Measurements from ENCODE around the gene AKAP13. TPM values are rescaled to one million over a fixed set of nuclear protein-coding genes. Genes with fewer than 3 reads are reported as not detected.

The AKAP13 gene
- polyA plus RNA-seq, 4 donors = 39.4 to 71.6 (median 58.5) TPM

DNA sequence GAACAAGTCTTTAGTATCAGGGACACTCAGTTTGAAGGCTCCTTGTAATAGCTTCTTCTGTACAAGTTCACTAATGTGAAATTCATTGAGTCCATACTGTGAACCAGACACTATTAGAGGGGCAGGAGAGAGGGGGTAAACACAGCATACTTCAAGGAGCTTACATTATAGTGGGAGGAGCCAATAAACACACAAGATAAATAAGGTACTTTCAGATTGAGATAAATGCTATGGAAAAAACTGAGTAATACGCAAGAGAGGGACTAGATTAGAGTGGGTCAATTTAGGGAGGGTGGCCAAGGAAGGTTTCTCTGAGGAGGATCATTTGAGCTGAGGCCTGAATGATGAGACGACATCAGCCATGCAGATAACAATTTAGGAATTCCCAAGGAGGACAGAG, 3.1 kb upstream of the AKAP13 start:
- 80 to 91% (median 83%) methylated on average over 2 of the region's 2 CpGs for WGBS, 3 donors
- no peak for FAIRE-seq
- Histone ChIP-seq H3K9me3 (ENCODE audit: control insufficient read depth in 2 of 2, insufficient read depth in 1 of 2, low read depth in 1 of 2, low read length in 1 of 2) (no peaks in the 10 kb centered on the region), H3K36me3 (ENCODE audit: control insufficient read depth in 3 of 3, insufficient read depth in 2 of 3, low read depth in 1 of 3, low read length in 3 of 3) (no peaks in the 10 kb centered on the region), H3K27me3 (ENCODE audit: control insufficient read depth in 3 of 3, insufficient read depth in 3 of 3, low read length in 3 of 3) (no peaks in the 10 kb centered on the region), H3K4me1 (ENCODE audit: control insufficient read depth in 3 of 3, insufficient read depth in 2 of 3, low read depth in 1 of 3, low read length in 2 of 3) (peaks cover 0 to 8% (median 2%) of the 10 kb centered on the region in 3 donors), H3K27ac (ENCODE audit: low read depth in 1 of 3, low read length in 2 of 3) (no peak overlapping the region), H3K4me3 (ENCODE audit: low read depth in 1 of 3, low read length in 3 of 3) (no peak overlapping the region)
- DNase-seq = no peak

DNA sequence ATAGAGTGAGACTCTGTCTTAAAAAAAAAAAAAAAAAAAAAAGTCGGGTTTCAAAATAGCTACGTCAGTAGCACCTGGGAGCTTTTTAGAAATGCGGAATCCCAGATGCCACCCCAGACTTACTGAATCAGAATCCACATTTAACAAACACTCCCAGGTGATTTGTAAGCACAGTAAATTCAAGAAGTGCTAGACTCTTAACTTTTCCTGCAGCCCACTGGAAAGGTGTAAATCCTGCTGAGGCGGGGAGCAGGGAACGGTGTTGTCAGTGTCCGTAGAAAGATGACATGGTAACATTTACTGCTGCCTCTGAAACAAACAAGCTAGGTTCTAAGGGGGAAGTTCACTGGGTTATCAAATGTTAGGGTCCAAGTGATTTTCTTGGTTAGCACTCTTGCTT, 2.4 kb upstream of the AKAP13 start:
- no peak for FAIRE-seq
- Histone ChIP-seq H3K9me3 (ENCODE audit: control insufficient read depth in 2 of 2, insufficient read depth in 1 of 2, low read depth in 1 of 2, low read length in 1 of 2) (no peaks in the 10 kb centered on the region), H3K36me3 (ENCODE audit: control insufficient read depth in 3 of 3, insufficient read depth in 2 of 3, low read depth in 1 of 3, low read length in 3 of 3) (no peaks in the 10 kb centered on the region), H3K4me1 (ENCODE audit: control insufficient read depth in 3 of 3, insufficient read depth in 2 of 3, low read depth in 1 of 3, low read length in 2 of 3) (peaks cover 0 to 13% (median 5%) of the 10 kb centered on the region in 3 donors), H3K27me3 (ENCODE audit: control insufficient read depth in 3 of 3, insufficient read depth in 3 of 3, low read length in 3 of 3) (no peaks in the 10 kb centered on the region), H3K4me3 (ENCODE audit: low read depth in 1 of 3, low read length in 3 of 3) (no peak overlapping the region), H3K27ac (ENCODE audit: low read depth in 1 of 3, low read length in 2 of 3) (no peak overlapping the region)
- 91 to 96% (median 94%) methylated on average over 6 of the region's 6 CpGs for WGBS, 3 donors
- DNase-seq = no peak

DNA sequence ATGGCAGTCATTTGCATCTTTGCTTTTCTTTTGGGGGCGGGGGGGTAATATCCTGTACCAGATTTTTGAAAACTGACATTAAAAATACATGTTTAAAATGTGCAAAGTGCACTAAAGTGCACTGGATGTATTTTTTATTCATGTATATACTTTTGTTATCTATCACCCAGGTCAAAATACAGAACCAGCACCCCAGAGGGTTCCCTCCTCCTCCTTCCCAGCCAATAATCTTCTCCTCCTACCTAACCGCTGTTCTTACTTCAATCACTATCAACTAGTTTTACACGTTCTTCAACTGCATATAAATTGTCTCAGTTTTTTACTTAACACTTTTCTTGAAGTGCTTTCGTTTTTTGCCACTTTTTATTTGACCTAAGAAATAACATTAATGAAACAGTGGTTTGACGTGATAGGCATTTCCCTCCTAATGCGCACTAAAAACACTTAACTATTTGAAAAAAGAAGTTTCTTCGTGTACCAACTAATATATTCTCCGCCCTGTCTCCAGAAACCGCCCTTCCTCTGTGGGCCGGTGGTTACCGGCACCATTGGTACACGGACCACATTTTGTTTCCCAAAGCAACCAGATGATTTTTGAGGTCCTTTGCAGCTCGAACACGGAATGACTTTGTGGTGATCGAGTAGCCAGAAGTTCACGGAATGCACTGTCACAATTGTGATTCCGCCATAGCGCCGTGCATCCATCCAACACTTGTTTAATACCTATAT, 836 bp upstream of the AKAP13 start:
- no peaks in the 10 kb centered on the region for H3K36me3 ChIP-seq (ENCODE audit: control insufficient read depth in 3 of 3, insufficient read depth in 2 of 3, low read depth in 1 of 3, low read length in 3 of 3)
- FAIRE-seq = no peak
- no peaks in the 10 kb centered on the region for H3K9me3 ChIP-seq (ENCODE audit: control insufficient read depth in 2 of 2, insufficient read depth in 1 of 2, low read depth in 1 of 2, low read length in 1 of 2)
- H3K4me1 ChIP-seq (ENCODE audit: control insufficient read depth in 3 of 3, insufficient read depth in 2 of 3, low read depth in 1 of 3, low read length in 2 of 3) = peaks cover 0 to 17% (median 10%) of the 10 kb centered on the region in 3 donors
- H3K27ac ChIP-seq (ENCODE audit: low read depth in 1 of 3, low read length in 2 of 3) = peak overlapping the region; percentile 63 to 92 (median 78)
- peak; percentile 43 to 57 for DNase-seq
- H3K4me3 ChIP-seq (ENCODE audit: low read depth in 1 of 3, low read length in 3 of 3) = peak overlapping the region; percentile 38 to 97 (median 51)
- WGBS, 3 donors = 1 to 5% (median 1%) methylated on average over 19 of the region's 19 CpGs
- H3K27me3 ChIP-seq (ENCODE audit: control insufficient read depth in 3 of 3, insufficient read depth in 3 of 3, low read length in 3 of 3) = no peaks in the 10 kb centered on the region

DNA sequence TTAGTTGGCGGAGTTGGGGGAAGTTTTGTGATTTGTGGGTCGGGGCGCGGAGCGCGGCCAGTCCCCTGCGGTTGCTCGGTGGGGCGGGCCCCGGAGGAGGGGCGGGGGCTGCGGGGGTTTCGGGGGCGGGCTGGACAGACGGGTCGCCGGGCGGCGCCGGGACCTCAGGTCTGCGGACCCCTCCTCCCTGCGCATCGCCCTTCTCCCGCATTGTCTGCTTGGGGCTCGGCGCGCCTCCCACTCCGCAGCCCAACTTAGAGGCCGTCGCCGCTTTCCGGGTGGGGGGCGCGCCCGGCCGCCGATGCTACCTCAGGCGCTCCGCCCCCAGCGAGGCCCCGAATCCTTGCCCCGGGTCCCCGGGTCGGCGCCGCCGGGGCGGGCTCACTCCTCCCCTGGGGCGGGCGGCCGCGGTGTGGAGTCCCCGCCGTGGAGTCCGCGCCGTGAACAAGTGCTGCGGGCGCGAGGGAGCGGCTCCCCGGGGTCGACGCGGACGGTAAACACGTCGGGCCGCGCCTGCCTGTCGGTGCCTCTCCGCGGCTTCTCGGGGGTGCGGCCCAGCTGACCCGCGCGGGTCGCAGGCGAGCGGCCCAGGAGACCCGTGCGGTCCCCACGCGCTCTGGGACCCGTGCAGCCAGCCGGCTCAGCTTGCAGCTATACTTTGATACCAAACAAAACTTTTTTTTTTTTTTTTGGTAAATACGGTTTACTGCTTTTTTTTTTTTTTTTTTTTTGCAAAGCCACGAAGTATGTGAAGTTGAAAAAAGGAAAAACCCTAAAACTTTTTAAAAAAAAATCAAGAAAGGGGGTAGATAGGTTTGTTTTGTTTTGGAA, 624 bp downstream of the AKAP13 start:
- Histone ChIP-seq H3K27me3 (ENCODE audit: control insufficient read depth in 3 of 3, insufficient read depth in 3 of 3, low read length in 3 of 3) (no peaks in the 10 kb centered on the region), H3K27ac (ENCODE audit: low read depth in 1 of 3, low read length in 2 of 3) (peak overlapping the region; percentile 93 to 96 (median 96)), H3K36me3 (ENCODE audit: control insufficient read depth in 3 of 3, insufficient read depth in 2 of 3, low read depth in 1 of 3, low read length in 3 of 3) (no peaks in the 10 kb centered on the region), H3K9me3 (ENCODE audit: control insufficient read depth in 2 of 2, insufficient read depth in 1 of 2, low read depth in 1 of 2, low read length in 1 of 2) (no peaks in the 10 kb centered on the region), H3K4me1 (ENCODE audit: control insufficient read depth in 3 of 3, insufficient read depth in 2 of 3, low read depth in 1 of 3, low read length in 2 of 3) (peaks cover 0 to 17% (median 10%) of the 10 kb centered on the region in 3 donors), H3K4me3 (ENCODE audit: low read depth in 1 of 3, low read length in 3 of 3) (peak overlapping the region; percentile 76 to 97 (median 93))
- DNase-seq (peak; percentile 56 to 83), FAIRE-seq (no peak)
- 0% methylated on average over 55 to 89 of the region's 89 CpGs for WGBS, 3 donors

DNA sequence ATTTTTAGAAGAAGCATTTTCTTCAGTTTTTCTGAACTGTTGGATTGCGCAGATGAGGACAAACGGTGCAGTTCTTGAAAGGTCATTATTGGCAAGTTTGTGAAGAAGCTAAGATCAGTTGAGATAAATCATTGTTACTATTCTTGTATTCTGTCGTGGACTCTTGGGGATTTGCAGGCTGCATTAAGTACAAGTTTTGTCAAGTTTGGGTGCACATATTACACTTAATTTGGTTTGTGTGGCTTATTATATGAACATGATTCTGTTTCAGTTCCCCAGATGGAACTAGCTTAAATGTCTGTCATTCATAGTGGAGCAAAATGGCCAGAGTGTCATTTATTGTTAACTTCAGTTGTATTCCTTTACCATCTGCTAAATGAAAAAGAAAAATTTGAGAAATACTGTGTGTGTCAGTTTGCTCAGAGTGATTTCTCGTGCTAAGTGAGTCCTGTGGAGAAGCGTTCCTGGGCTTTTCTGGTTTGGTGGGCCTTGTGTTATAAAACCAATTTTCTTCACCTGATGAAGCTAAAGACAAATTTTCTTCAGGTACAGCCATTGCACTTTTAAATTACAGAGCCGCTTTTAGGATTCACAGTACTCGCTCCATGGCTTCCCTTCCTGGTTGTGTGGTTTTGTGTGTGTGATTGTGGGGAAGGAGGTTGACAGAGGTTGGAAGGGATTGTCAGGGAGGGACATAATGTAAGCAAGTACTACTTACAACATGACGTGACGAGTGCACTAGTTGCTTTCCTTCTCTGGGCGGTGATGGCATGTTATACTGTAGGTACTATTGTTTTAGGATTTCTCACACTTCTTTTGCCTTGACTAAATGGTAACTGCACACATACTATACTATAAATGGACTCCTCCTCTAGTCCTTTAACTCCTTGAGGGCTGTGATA, 1.7 kb downstream of the AKAP13 start:
- H3K9me3 ChIP-seq (ENCODE audit: control insufficient read depth in 2 of 2, insufficient read depth in 1 of 2, low read depth in 1 of 2, low read length in 1 of 2) = no peaks in the 10 kb centered on the region
- FAIRE-seq (no peak), DNase-seq (peak in 1 of 2 donors; percentile 30)
- H3K36me3 ChIP-seq (ENCODE audit: control insufficient read depth in 3 of 3, insufficient read depth in 2 of 3, low read depth in 1 of 3, low read length in 3 of 3) = peaks cover 0 to 6% (median 0%) of the 10 kb centered on the region in 3 donors
- H3K4me1 ChIP-seq (ENCODE audit: control insufficient read depth in 3 of 3, insufficient read depth in 2 of 3, low read depth in 1 of 3, low read length in 2 of 3) = peaks cover 0 to 17% (median 10%) of the 10 kb centered on the region in 3 donors
- H3K27ac ChIP-seq (ENCODE audit: low read depth in 1 of 3, low read length in 2 of 3) = no peak overlapping the region
- WGBS, 3 donors = 67 to 70% (median 68%) methylated on average over 10 of the region's 10 CpGs
- H3K4me3 ChIP-seq (ENCODE audit: low read depth in 1 of 3, low read length in 3 of 3) = peak overlapping the region; percentile 5 to 76 (median 37)
- H3K27me3 ChIP-seq (ENCODE audit: control insufficient read depth in 3 of 3, insufficient read depth in 3 of 3, low read length in 3 of 3) = no peaks in the 10 kb centered on the region

DNA sequence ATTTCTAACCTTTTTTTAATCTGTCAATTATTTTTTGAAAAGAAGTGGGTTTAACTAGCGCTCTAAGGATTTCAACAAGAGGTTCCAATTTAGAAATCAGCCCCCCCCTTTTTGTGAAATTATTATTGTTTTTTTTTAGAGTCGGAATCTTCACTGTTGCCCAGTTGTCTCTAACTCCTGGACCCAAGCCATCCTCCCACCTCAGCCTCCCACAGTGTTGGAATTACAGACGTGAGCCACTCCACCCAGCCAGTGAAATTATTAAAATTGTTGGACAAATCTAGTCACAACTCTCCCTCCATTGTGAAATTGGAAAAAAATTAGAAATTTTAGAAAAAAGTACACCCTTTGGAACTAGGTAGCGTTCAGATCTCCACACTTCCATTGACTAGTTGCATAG, 2.5 kb downstream of the AKAP13 start:
- no peaks in the 10 kb centered on the region for H3K9me3 ChIP-seq (ENCODE audit: control insufficient read depth in 2 of 2, insufficient read depth in 1 of 2, low read depth in 1 of 2, low read length in 1 of 2)
- H3K36me3 ChIP-seq (ENCODE audit: control insufficient read depth in 3 of 3, insufficient read depth in 2 of 3, low read depth in 1 of 3, low read length in 3 of 3) = peaks cover 0 to 9% (median 0%) of the 10 kb centered on the region in 3 donors
- FAIRE-seq (no peak), DNase-seq (no peak)
- 84 to 92% (median 87%) methylated on average over 4 of the region's 4 CpGs for WGBS, 3 donors
- no peaks in the 10 kb centered on the region for H3K27me3 ChIP-seq (ENCODE audit: control insufficient read depth in 3 of 3, insufficient read depth in 3 of 3, low read length in 3 of 3)
- H3K4me1 ChIP-seq (ENCODE audit: control insufficient read depth in 3 of 3, insufficient read depth in 2 of 3, low read depth in 1 of 3, low read length in 2 of 3) = peaks cover 0 to 17% (median 10%) of the 10 kb centered on the region in 3 donors
- H3K27ac ChIP-seq (ENCODE audit: low read depth in 1 of 3, low read length in 2 of 3) = no peak overlapping the region
- no peak overlapping the region for H3K4me3 ChIP-seq (ENCODE audit: low read depth in 1 of 3, low read length in 3 of 3)

DNA sequence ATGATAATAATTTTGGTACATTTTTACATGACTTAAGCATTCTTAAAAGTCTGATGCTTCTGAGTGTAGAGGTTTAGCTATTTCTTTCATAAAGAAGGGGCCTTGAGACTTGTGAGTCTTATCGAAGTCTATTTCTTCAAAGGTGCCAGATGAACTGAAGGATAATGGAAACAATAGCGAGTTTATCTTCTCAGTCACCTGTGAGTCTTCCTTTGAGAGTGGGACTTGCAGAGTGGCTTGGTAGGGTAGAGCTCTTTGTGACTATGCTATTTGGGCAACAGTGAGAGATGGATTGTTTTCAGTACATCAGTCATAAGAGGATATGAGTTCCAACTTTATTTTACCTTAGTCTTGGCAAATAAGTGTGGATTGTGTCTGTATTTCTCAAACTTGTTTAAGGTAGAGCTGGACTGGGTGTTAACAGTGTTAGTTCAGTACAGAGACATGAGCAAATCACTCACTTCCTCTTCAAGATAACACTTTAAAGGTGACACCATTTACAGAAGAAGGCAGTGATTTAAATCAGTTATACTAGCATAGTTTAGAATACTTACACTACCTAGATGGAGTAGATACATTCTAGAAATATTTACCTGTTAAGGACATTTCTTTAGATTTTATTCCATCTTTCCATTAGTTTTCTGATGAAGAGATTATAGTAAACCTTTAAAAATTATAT, 3.2 kb downstream of the AKAP13 start:
- no peaks in the 10 kb centered on the region for H3K27me3 ChIP-seq (ENCODE audit: control insufficient read depth in 3 of 3, insufficient read depth in 3 of 3, low read length in 3 of 3)
- peaks cover 0 to 17% (median 10%) of the 10 kb centered on the region in 3 donors for H3K4me1 ChIP-seq (ENCODE audit: control insufficient read depth in 3 of 3, insufficient read depth in 2 of 3, low read depth in 1 of 3, low read length in 2 of 3)
- peaks cover 0 to 9% (median 0%) of the 10 kb centered on the region in 3 donors for H3K36me3 ChIP-seq (ENCODE audit: control insufficient read depth in 3 of 3, insufficient read depth in 2 of 3, low read depth in 1 of 3, low read length in 3 of 3)
- H3K27ac ChIP-seq (ENCODE audit: low read depth in 1 of 3, low read length in 2 of 3) = no peak overlapping the region
- no peak overlapping the region for H3K4me3 ChIP-seq (ENCODE audit: low read depth in 1 of 3, low read length in 3 of 3)
- no peaks in the 10 kb centered on the region for H3K9me3 ChIP-seq (ENCODE audit: control insufficient read depth in 2 of 2, insufficient read depth in 1 of 2, low read depth in 1 of 2, low read length in 1 of 2)
- DNase-seq = no peak
- WGBS, 3 donors = 47 to 66% (median 49%) methylated on average over 2 of the region's 2 CpGs
- no peak for FAIRE-seq
